ENCODE measurements around the gene VWA8.

The VWA8 gene

GRCh38 chr13:41651413-41652058 is 309.4 kb downstream of the VWA8 start:
- no peaks in the 10 kb centered on the region for H3K9me3 ChIP-seq (replicated peaks; ENCODE audit: insufficient read depth, low read length)
- no peaks in the 10 kb centered on the region for H3K79me2 ChIP-seq (ENCODE audit: low read length)
- H3K9me2 ChIP-seq (replicated peaks; ENCODE audit: insufficient read depth, low read length): no peaks in the 10 kb centered on the region
- TF ChIP-seq EZH2phosphoT487 (IDR thresholded peaks at IDR 0.05; ENCODE audit: low read length) (no peak), EZH2 (optimal IDR thresholded peaks at IDR 0.05; ENCODE audit: low read depth, low read length) (no peak)
- TF ChIP-seq, protein P1, sequence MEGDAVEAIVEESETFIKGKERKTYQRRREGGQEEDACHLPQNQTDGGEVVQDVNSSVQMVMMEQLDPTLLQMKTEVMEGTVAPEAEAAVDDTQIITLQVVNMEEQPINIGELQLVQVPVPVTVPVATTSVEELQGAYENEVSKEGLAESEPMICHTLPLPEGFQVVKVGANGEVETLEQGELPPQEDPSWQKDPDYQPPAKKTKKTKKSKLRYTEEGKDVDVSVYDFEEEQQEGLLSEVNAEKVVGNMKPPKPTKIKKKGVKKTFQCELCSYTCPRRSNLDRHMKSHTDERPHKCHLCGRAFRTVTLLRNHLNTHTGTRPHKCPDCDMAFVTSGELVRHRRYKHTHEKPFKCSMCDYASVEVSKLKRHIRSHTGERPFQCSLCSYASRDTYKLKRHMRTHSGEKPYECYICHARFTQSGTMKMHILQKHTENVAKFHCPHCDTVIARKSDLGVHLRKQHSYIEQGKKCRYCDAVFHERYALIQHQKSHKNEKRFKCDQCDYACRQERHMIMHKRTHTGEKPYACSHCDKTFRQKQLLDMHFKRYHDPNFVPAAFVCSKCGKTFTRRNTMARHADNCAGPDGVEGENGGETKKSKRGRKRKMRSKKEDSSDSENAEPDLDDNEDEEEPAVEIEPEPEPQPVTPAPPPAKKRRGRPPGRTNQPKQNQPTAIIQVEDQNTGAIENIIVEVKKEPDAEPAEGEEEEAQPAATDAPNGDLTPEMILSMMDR (IDR thresholded peaks at IDR 0.05; ENCODE audit: low read length): no peak
- H2AFZ ChIP-seq (ENCODE audit: low read length): no peak overlapping the region
- DNase-seq: no peak
- no peaks in the 10 kb centered on the region for H4K20me1 ChIP-seq (ENCODE audit: insufficient read depth, low read length)
- H3K9ac ChIP-seq (ENCODE audit: low read length): no peak overlapping the region
- H3K27me3 ChIP-seq (replicated peaks; ENCODE audit: insufficient read depth, low read length): no peaks in the 10 kb centered on the region
- H3K4me1 ChIP-seq (ENCODE audit: low read length): no peaks in the 10 kb centered on the region
- no peak overlapping the region for H3K4me3 ChIP-seq (ENCODE audit: low read length)
- no peak overlapping the region for H3K4me2 ChIP-seq (ENCODE audit: low read depth, low read length)
- H3K36me3 ChIP-seq (replicated peaks; ENCODE audit: insufficient read depth, low read length): no peaks in the 10 kb centered on the region
- no peaks in the 10 kb centered on the region for H3F3A ChIP-seq (ENCODE audit: insufficient read depth, low read length)
- no peak overlapping the region for H3K27ac ChIP-seq (ENCODE audit: low read length)

GRCh38 chr13:41650706-41651105 is 310.2 kb downstream of the VWA8 start:
- TF ChIP-seq, protein P1 (IDR thresholded peaks at IDR 0.05; ENCODE audit: low read length): no peak
- TF ChIP-seq EZH2phosphoT487 (IDR thresholded peaks at IDR 0.05; ENCODE audit: low read length) (no peak), EZH2 (optimal IDR thresholded peaks at IDR 0.05; ENCODE audit: low read depth, low read length) (no peak)
- Histone ChIP-seq H3K9me2 (replicated peaks; ENCODE audit: insufficient read depth, low read length) (no peaks in the 10 kb centered on the region), H3K36me3 (replicated peaks; ENCODE audit: insufficient read depth, low read length) (no peaks in the 10 kb centered on the region), H3F3A (ENCODE audit: insufficient read depth, low read length) (no peaks in the 10 kb centered on the region), H2AFZ (ENCODE audit: low read length) (no peak overlapping the region), H3K9me3 (replicated peaks; ENCODE audit: insufficient read depth, low read length) (no peaks in the 10 kb centered on the region), H3K9ac (ENCODE audit: low read length) (no peak overlapping the region), H3K27ac (ENCODE audit: low read length) (no peak overlapping the region), H3K4me3 (ENCODE audit: low read length) (no peak overlapping the region), H3K79me2 (ENCODE audit: low read length) (no peaks in the 10 kb centered on the region), H3K4me2 (ENCODE audit: low read depth, low read length) (no peak overlapping the region), H3K4me1 (ENCODE audit: low read length) (no peaks in the 10 kb centered on the region), H4K20me1 (ENCODE audit: insufficient read depth, low read length) (no peaks in the 10 kb centered on the region), H3K27me3 (replicated peaks; ENCODE audit: insufficient read depth, low read length) (no peaks in the 10 kb centered on the region)
- no peak for DNase-seq

- no peak overlapping the region for H3K9ac ChIP-seq (ENCODE audit: low read length)
- H3K27me3 ChIP-seq (replicated peaks; ENCODE audit: insufficient read depth, low read length): no peaks in the 10 kb centered on the region
- no peaks in the 10 kb centered on the region for H4K20me1 ChIP-seq (ENCODE audit: insufficient read depth, low read length)
- no peaks in the 10 kb centered on the region for H3K9me2 ChIP-seq (replicated peaks; ENCODE audit: insufficient read depth, low read length)
- H3F3A ChIP-seq (ENCODE audit: insufficient read depth, low read length): no peaks in the 10 kb centered on the region
- H3K27ac ChIP-seq (ENCODE audit: low read length): no peak overlapping the region
- H3K4me2 ChIP-seq (ENCODE audit: low read depth, low read length): no peak overlapping the region
- H3K36me3 ChIP-seq (replicated peaks; ENCODE audit: insufficient read depth, low read length): no peaks in the 10 kb centered on the region
- TF ChIP-seq EZH2 (optimal IDR thresholded peaks at IDR 0.05; ENCODE audit: low read depth, low read length): no peak
- TF ChIP-seq EZH2phosphoT487 (IDR thresholded peaks at IDR 0.05; ENCODE audit: low read length): no peak
- TF ChIP-seq, protein P1 (IDR thresholded peaks at IDR 0.05; ENCODE audit: low read length): no peak
- no peaks in the 10 kb centered on the region for H3K4me1 ChIP-seq (ENCODE audit: low read length)
- no peak overlapping the region for H2AFZ ChIP-seq (ENCODE audit: low read length)
- H3K79me2 ChIP-seq (ENCODE audit: low read length): no peaks in the 10 kb centered on the region
- no peak for DNase-seq
- H3K4me3 ChIP-seq (ENCODE audit: low read length): no peak overlapping the region
- no peaks in the 10 kb centered on the region for H3K9me3 ChIP-seq (replicated peaks; ENCODE audit: insufficient read depth, low read length)
These were observed 311.2 kb downstream of the VWA8 start for GRCh38 chr13:41649659-41650058.
